Islet precursor cell (in vitro differentiated cells): ENCODE measurements around the gene ADAMTSL5.
A peak's percentile ranks its signal among the peaks of the same experiment; 100 is the strongest.
"Not testable (repeated sequence)": the region's sequence is repeated elsewhere in the genome, so short reads cannot be mapped to it uniquely, and the experiment has no call there.

Experiments
- DNase-seq: peaks from one replicate; pipeline ENCODE4 v3.0.0-alpha.2; 2018

The ADAMTSL5 gene

GRCh38 chr19:1529430-1529816 is 16.6 kb upstream of the ADAMTSL5 start:
- DNase-seq: no peak

DNA sequence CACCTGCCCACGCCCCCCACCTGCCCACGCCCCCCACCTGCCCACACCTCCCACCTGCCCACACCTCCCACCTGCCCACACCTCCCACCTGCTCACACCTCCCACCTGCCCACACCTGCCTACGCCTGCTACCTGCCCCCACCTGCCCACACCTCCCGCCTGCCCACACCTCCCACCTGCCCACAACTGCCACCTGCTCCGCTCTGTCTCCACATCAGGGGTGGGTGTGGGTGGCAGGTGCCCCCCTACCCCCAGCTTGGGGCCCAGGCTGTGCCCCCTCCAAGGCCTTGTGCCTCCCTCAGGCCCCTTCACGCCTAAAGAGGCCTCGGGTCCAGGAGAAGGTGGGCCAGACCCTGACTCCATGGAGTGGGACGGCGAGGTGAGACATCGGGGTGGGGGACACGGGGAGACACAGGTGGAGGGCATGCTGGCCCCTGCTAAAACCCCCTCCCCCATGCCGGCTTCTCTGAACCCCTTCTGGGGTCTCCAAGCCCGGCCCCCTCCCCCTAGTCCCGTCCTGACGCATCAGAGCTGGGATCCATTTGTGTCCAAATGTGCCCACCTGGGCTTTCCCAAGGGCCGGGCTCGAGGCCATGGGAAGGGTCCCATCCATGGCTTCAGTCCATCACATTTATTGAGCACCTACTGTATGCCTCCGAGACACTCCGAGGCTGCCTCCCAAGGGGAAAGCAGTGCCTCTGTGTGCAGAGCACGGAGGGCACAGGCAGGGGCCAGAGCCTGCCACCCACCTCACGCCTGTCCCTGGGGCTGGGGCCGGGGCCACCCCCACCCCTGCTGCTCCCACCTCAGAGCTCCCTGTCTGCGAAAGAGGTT is 16.0 kb upstream of the ADAMTSL5 start:
- DNase-seq: no peak

DNA sequence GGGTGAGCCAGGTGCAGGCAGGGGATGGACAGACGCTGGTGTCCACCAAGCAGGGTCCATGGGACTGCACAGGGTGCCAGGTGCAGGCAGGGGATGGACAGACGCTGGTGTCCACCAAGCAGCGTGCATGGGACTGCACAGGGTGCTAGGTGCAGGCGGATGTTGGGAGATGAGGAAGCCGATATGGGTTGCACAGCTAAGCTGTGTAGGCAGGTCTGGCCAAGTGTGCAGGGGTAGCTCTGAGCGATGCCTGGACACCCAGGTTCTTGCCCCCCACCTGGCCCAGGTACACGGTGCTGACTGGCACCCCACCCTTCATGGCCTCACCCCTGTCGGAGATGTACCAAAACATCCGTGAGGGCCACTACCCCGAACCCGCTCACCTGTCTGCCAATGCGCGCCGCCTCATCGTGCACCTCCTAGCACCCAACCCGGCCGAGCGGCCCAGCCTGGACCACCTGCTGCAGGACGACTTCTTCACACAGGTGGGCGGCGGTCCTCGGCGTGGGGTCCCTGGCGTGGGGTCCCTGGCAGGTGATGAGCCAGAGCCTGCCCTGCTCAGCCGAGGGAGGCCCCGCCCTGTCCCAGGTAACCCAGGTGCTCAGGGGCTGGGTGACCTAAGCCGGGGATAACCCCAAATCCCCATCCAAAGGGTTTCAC is 15.0 kb upstream of the ADAMTSL5 start:
- DNase-seq: no peak

GRCh38 chr19:1526979-1527649 is 14.3 kb upstream of the ADAMTSL5 start:
- no peak for DNase-seq

DNA sequence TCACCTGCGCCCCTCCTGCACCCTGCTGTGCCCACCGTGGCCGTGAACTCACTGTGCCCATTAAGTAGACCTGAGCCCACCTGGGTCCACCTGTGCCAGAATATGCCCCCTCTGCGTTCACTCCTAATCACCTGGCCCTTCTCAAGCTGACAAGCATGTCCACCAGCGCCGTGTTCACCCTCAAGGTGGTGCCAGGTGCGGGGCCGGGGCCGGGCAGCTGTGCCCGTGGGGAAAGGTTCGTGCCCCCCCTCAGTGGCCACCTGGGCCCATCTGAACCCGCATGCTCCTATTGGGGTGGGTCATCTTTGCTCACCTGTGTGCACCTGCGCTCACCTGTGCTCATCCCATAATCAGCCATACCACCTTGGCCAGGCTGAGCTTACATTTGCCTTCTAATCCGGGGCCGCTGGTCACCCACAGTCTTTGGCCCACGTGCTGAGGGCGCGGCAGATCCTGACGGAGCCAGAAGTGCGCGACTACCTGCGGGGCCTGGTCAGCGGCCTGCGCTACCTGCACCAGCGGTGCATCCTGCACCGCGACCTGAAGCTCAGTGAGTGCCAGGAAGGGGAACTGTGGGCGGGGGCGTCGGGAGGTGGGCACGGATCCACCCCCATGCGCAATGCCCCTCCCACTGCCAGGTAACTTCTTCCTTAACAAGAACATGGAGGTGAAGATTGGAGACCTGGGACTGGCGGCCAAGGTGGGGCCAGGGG is 13.4 kb upstream of the ADAMTSL5 start:
- no peak for DNase-seq

GRCh38 chr19:1525343-1525742 is 12.5 kb upstream of the ADAMTSL5 start:
- no peak for DNase-seq

DNA sequence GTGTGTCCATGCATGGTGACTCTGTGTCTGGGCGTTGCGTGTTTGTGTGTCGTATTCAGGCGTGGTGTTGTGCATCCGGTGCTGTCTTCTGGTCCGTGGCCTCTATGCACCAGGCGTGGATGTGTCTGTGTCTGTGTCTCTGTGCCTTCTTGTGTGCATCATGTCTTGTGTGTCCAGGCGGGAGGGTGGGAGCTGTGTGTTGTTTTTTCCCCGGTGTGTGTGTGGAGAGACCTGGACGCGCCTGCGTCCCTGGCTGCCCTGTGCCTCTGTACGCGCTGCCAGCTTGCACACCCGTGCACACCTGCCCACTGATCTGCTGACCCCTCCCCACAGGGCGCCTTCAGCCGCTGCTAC is 12.1 kb upstream of the ADAMTSL5 start:
- no peak for DNase-seq

DNA sequence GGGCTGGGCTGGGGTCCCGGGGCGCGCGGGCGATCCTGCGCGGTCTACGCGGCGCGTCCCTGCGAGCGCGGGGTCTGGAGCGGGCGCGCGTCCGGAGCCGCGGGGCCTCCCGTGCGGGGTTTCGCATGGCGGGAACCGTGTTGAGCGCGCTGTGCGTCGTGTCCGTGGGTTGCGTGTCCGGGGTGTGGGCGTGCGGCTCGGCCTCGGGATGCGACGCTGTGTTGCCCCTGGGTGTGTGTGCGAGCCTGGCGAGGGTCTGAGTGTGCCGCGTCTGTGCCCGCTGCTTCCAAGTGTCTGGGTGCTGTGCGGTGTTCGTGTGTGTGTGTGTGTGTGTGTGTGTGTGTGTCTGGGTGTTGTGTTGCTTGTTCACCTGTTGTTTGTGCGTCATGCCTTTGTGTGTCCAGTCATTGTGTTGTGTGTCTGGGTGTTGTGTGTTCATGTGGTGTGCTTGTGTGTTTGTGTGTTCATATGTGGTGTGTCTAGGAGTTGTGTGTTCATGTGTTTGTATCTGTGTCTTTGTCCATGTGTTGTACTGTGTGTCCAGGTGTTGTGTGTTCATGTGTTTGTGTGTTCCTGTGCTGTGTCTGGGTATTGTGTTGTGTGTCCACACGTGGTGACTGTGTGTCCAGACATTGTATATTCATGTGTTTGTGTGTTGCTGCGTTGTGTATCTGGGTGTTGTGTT is 11.6 kb upstream of the ADAMTSL5 start:
- no peak for DNase-seq

GRCh38 chr19:1523412-1524286 is 10.8 kb upstream of the ADAMTSL5 start, which contains the start of gene PLK5:
Gene PLK5, plus strand, starts transcription at chr19:1524077. Its CDS starts 2,920 bp downstream, at chr19:1526997.
- no peak for DNase-seq

GRCh38 chr19:1522838-1523237 is 10.0 kb upstream of the ADAMTSL5 start:
- no peak for DNase-seq

- DNase-seq: no peak
Observed at GRCh38 chr19:1522061-1522460, 9.2 kb upstream of the ADAMTSL5 start.

- DNase-seq: no peak
Observed at GRCh38 chr19:1521636-1522035, 8.8 kb upstream of the ADAMTSL5 start.

- no peak for DNase-seq
Observed at GRCh38 chr19:1520203-1520780, 7.5 kb upstream of the ADAMTSL5 start.

DNA sequence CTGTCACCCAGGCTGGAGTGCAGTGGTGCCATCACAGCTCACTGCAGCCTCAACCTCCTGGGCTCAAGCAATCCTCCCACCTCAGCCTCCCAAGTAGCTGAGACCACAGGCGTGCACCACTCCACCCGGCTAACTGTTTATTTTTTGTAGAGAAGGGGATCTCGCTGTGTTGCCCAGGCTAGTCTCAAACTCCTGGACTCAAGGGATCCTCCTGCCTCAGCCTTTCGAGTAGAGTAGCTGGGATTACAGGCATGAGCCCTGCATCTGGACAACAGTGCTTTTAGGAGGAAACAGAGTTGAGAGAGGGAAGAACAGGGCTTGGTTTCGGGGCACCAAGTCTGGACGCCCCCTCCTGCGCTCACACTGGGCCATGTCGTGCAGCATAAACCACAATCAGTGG is 7.0 kb upstream of the ADAMTSL5 start:
- DNase-seq: not testable (repeated sequence)

DNA sequence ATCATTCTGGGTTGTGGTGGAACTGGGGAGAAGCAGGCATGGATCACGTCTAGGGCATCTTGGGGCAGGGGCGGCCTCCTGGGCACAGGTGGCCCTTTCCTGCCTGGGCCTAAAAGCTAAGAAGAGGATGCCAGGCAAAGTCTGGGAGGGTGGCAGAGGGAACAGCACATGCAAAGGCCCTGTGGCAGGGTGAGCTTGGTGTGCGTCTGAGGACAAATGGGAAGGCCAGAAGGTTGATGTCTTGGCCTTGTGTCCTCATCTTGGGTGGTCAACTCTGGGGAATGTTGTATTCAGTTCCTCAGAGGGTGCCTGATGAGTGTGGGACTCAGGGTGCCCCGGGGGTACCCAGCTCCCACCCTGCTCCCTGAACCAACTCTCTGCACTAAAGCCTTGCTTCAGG is 5.7 kb upstream of the ADAMTSL5 start:
- no peak for DNase-seq

- DNase-seq: no peak
Observed at GRCh38 chr19:1516395-1516753, 3.6 kb upstream of the ADAMTSL5 start.

DNA sequence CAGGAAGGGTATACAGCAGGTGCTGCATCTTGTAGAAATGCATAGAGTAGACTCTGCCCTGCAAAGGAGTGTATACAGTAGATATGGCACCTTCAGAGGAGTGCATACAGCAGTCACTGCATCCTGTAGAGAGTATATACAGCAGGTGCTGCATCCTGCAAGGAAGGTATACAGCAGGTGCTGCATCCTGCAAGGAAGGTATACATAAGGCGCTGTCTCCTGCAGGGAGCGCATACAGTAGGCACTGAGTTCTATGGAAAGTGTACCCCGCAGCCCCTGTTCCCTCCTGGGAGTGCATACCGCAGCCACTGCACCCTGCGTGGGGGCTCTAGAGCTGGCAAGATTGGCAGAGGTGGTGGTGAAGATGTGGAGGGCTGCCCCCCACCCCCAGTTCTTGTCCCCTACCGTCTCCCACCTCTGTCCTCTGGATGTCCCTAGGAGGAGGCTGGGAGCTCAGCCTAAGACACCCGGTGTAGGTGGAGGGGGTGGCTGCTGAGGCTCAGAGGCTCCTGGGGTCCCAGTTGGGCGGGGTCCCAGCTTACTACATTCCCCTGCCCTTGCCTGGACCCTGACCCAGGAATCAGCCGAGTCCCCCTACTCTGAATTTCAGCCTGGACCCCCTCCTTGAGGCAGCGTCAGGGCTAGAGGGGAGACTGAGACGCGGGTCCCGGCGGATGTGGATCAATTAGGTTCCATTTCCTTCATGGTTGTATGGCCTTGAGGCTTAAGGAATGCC is 2.3 kb upstream of the ADAMTSL5 start:
- no peak for DNase-seq

DNA sequence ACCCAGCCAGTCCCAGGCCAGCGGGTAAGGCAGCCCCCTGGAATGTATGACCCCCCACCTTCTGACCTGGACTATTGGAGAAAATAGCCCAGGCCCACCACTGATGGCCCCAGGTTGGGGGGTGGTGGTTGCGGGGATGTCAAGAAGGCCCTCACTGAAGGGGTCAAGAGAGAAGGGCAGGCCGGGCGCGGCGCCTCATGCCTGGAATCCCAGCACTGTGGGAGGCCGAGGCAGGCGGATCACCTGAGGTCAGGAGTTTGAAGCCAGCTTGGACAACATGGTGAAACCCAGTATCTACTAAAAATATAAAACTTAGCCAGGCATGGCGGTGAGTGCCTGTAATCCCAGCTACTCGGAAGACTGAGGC is 1.5 kb upstream of the ADAMTSL5 start:
- DNase-seq: no peak

GRCh38 chr19:1513499-1514294 is 878 bp upstream of the ADAMTSL5 start:
- peak; percentile 79 for DNase-seq
